CD4-positive, alpha-beta T cell (primary cell): ENCODE data around the gene KDM3B. TPM values are rescaled to one million over a fixed set of nuclear protein-coding genes. Genes with fewer than 3 reads are reported as not detected.

Experiments
- ATAC-seq: fragments of 200-7000 bp; cut with Tn5 transposase; one replicate; pipeline ENCODE4 v1.10.0; 2022; ENCODE audit warnings: mild to moderate bottlenecking; ENCODE audit not compliant: poor library complexity
- CTCF ChIA-PET: fragments of 350-600 bp; sonication (Branson Sonifier 250); formaldehyde crosslinking; loops from one replicate; lab custom pipeline; 2021; ENCODE audit warnings: antibody characterized with exemption, inconsistent platforms; lab: Charles Lee
- POLR2A ChIA-PET: fragments of 350-600 bp; sonication (Branson Sonifier 250); formaldehyde crosslinking; loops from one replicate; lab custom pipeline; 2021; ENCODE audit warnings: antibody characterized with exemption, inconsistent platforms; lab: Charles Lee
- DNase-seq, 14 experiments: peaks; one replicate each; pipeline ENCODE4 v3.0.0-alpha.2; 2013 to 2020; ENCODE audit warnings: mixed read lengths in 2 of 14
- H3K27ac ChIP-seq, 2 donors: one replicate each; pipeline versions ENCODE4 v1.5.1 to v1.7.0; 2013; ENCODE audit warnings: low read length in 2 of 2, low read depth in 1 of 2, mild to moderate bottlenecking in 1 of 2
- H3K27me3 ChIP-seq, 2 experiments: 1 replicate in 1 of 2; 2 replicates in 1 of 2; pipeline versions ENCODE4 v1.6.1 to v1.7.0; 2013; ENCODE audit warnings: low read length in 2 of 2, control low read depth in 1 of 2, mild to moderate bottlenecking in 1 of 2, moderate library complexity in 1 of 2; ENCODE audit not compliant: insufficient read depth in 2 of 2, control insufficient read depth in 1 of 2
- H3K36me3 ChIP-seq: one replicate; pipeline ENCODE4 v1.6.1; 2013; ENCODE audit warnings: low read length, control low read depth; ENCODE audit not compliant: insufficient read depth
- H3K4me1 ChIP-seq: one replicate; pipeline ENCODE4 v1.6.1; 2013; ENCODE audit warnings: low read length, control low read depth; ENCODE audit not compliant: insufficient read depth
- H3K4me3 ChIP-seq: one replicate; pipeline ENCODE4 v1.5.1; 2013; ENCODE audit warnings: mild to moderate bottlenecking, low read length, moderate library complexity
- H3K9me3 ChIP-seq, 2 experiments: 1 replicate in 1 of 2; 2 replicates in 1 of 2; pipeline versions ENCODE4 v1.6.1 to v1.7.0; 2013; ENCODE audit warnings: low read length in 2 of 2, mild to moderate bottlenecking in 2 of 2, control low read depth in 1 of 2, moderate library complexity in 1 of 2; ENCODE audit not compliant: control insufficient read depth in 1 of 2, insufficient read depth in 1 of 2
- H3K27ac Mint-ChIP-seq: one replicate; pipeline ENCODE4 v1.8.0; 2020; ENCODE audit warnings: mixed read lengths
- H3K27me3 Mint-ChIP-seq: one replicate; pipeline ENCODE4 v1.8.0; 2021; ENCODE audit warnings: mixed read lengths
- H3K36me3 Mint-ChIP-seq: one replicate; pipeline ENCODE4 v1.8.0; 2021; ENCODE audit warnings: low read depth, mixed read lengths
- H3K4me1 Mint-ChIP-seq: one replicate; pipeline ENCODE4 v1.8.0; 2021; ENCODE audit warnings: low read depth, mixed read lengths
- H3K4me3 Mint-ChIP-seq: one replicate; pipeline ENCODE4 v1.8.0; 2020; ENCODE audit warnings: mild to moderate bottlenecking, mixed read lengths
- H3K9me3 Mint-ChIP-seq: one replicate; pipeline ENCODE4 v1.8.0; 2020; ENCODE audit warnings: mixed read lengths
- CTCF ChIP-seq: fragments of 200-600 bp; IDR thresholded peaks from one replicate; pipeline ENCODE4 v1.8.0; 2022; ENCODE audit warnings: antibody characterized with exemption, mild to moderate bottlenecking
- intact Hi-C, 2 experiments: fragments of 100-400 bp; cut with DNase I in 1 of 2; cut with micrococcal nuclease in 1 of 2; formaldehyde crosslinking; loops; one replicate each; pipeline versions ENCODE4 v1.15.1 to v1.9.0; 2023 to 2025; cut with DNase I, micrococcal nuclease
- total RNA-seq, 174 experiments: library from RNA in 2 of 174; stranded (reverse) in 2 of 174; gene quantifications; one replicate each; pipeline ENCODE4 v1.2.3 and lab custom pipeline; 2021 to 2026

Gene KDM3B
- total RNA-seq, 2 experiments from 2014 or later, result 59.5 to 66.0 TPM

- POLR2A ChIA-PET, result interaction anchor here (1.1 kb wide), 1 partner anchor 19 kb away, joined by 4 read pairs; no protein-coding TSS in a partner anchor
- intact Hi-C loops, result no loop called here
- H3K27ac ChIP-seq, result no peak overlapping the region
- DNase-seq (no peak), ATAC-seq (no peak)
- Mint-ChIP-seq H3K27me3 (no peaks in the 10 kb centered on the region), H3K4me1 (peaks cover 37% of the 10 kb centered on the region), H3K36me3 (peaks cover 35% of the 10 kb centered on the region), H3K27ac (peak overlapping the region; percentile 17), H3K9me3 (no peaks in the 10 kb centered on the region), H3K4me3 (no peak overlapping the region)
- H3K27me3 ChIP-seq, result no peaks in the 10 kb centered on the region
- no peak for TF ChIP-seq CTCF
- H3K9me3 ChIP-seq, result no peaks in the 10 kb centered on the region
- peaks cover 11% of the 10 kb centered on the region for H3K4me1 ChIP-seq
- CTCF ChIA-PET, result interaction anchor here (6.4 kb wide), 1 partner anchor 20 kb away, joined by 32 read pairs; the partner anchor contains the start of gene KDM3B
- no peak overlapping the region for H3K4me3 ChIP-seq
- H3K36me3 ChIP-seq, result peaks cover 35% of the 10 kb centered on the region
These were observed 19.7 kb downstream of the KDM3B start for GRCh38 chr5:138372225-138372624.

GRCh38 chr5:138372653-138373052 is 20.2 kb downstream of the KDM3B start:
- no peak for DNase-seq
- Histone ChIP-seq H3K4me3 (no peak overlapping the region), H3K4me1 (peaks cover 11% of the 10 kb centered on the region), H3K9me3 (no peaks in the 10 kb centered on the region), H3K27me3 (no peaks in the 10 kb centered on the region), H3K36me3 (peaks cover 39% of the 10 kb centered on the region), H3K27ac (no peak overlapping the region)
- Mint-ChIP-seq H3K9me3 (no peaks in the 10 kb centered on the region), H3K4me1 (peaks cover 37% of the 10 kb centered on the region), H3K4me3 (no peak overlapping the region), H3K27me3 (no peaks in the 10 kb centered on the region), H3K36me3 (peaks cover 39% of the 10 kb centered on the region), H3K27ac (peak overlapping the region; percentile 17)
- intact Hi-C loops, result no loop called here
- no peak for ATAC-seq
- ChIA-PET CTCF (interaction anchor here (6.4 kb wide), 1 partner anchor 20 kb away, joined by 32 read pairs; the partner anchor contains the start of gene KDM3B), POLR2A (interaction anchor here (1.1 kb wide), 1 partner anchor 19 kb away, joined by 4 read pairs; no protein-coding TSS in a partner anchor)
- no peak for TF ChIP-seq CTCF

- no peak overlapping the region for H3K27ac ChIP-seq
- no peaks in the 10 kb centered on the region for H3K27me3 Mint-ChIP-seq
- H3K4me3 ChIP-seq, result no peak overlapping the region
- H3K36me3 Mint-ChIP-seq, result peaks cover 82% of the 10 kb centered on the region
- H3K4me1 ChIP-seq, result no peaks in the 10 kb centered on the region
- POLR2A ChIA-PET, result interaction anchor here (0.8 to 1.4 kb wide), 2 partner anchors 29 to 30 kb away, joined by 3 to 4 read pairs; no protein-coding TSS in a partner anchor
- H3K4me1 Mint-ChIP-seq, result no peaks in the 10 kb centered on the region
- H3K27ac Mint-ChIP-seq, result no peak overlapping the region
- H3K27me3 ChIP-seq, result no peaks in the 10 kb centered on the region
- no peak for TF ChIP-seq CTCF
- H3K36me3 ChIP-seq, result peaks cover 72% of the 10 kb centered on the region
- intact Hi-C loops, result no loop called here
- ATAC-seq, result no peak
- no peaks in the 10 kb centered on the region for H3K9me3 Mint-ChIP-seq
- no peak overlapping the region for H3K4me3 Mint-ChIP-seq
- CTCF ChIA-PET, result interaction anchor here (1.2 kb wide), 1 partner anchor 30 kb away, joined by 3 read pairs; the partner anchor contains the start of gene KDM3B
- DNase-seq, result no peak
- H3K9me3 ChIP-seq, result no peaks in the 10 kb centered on the region
These were observed 29.9 kb downstream of the KDM3B start for GRCh38 chr5:138382347-138382746.
